C4-2B (cell line): Measurements from ENCODE around the gene GATA1.

Experiments used
- H3K27ac ChIP-seq: fragments of 450-650 bp; 2 replicates; pipeline ENCODE4 v1.5.1; 2017
- ZFX ChIP-seq: fragments of 450-650 bp; IDR thresholded peaks from 2 replicates; pipeline ENCODE4 v1.6.1; 2017
- TF ChIP-seq, protein P1 (sequence below): fragments of 450-650 bp; conservative IDR thresholded peaks from 2 replicates; pipeline ENCODE4 v1.5.1; 2017; ENCODE audit warnings: mild to moderate bottlenecking

GATA1 gene

DNA sequence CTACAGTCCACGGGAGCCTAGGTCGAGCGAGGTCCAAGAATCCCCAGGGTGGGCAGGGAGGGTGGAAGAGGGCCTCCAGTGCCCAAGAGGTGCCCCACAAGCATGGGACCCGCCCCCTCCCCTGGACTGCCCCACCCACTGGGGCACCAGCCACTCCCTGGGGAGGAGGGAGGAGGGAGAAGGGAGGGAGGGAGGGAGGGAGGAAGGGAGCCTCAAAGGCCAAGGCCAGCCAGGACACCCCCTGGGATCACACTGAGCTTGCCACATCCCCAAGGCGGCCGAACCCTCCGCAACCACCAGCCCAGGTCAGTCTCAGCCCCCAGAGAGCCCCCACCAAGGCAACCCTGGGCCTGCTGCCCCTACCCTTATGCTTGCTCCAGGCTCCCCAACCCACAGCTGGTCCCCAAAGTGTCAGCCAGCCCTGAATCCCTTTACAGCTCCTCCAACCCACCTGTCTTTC lies at the start of gene GATA1:
TSS of gene GATA1 (plus strand) at position 250 of the 460 bp plus-strand sequence. CDS start 4,520 bp downstream, outside the sequence.
- H3K27ac ChIP-seq = no peak within 1 kb of the TSS
- no peak for TF ChIP-seq ZFX

DNA sequence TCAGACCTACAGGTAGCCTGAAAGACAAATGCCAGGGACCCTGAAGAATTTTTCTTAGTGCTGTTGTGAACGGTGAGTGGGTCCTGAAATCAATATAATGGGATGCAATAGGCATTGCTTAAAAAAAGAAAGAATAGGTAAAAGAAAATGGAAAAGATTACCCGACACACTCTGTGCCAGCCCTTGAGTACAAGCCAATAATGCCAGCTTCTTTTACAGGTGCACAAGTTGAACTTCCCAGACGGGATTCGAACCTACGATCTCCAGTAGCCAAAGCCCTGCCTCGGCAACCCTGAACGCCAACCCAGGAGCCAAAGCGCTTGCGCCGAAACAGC lies 49.5 kb upstream of the GATA1 start:
- TF ChIP-seq, protein P1, sequence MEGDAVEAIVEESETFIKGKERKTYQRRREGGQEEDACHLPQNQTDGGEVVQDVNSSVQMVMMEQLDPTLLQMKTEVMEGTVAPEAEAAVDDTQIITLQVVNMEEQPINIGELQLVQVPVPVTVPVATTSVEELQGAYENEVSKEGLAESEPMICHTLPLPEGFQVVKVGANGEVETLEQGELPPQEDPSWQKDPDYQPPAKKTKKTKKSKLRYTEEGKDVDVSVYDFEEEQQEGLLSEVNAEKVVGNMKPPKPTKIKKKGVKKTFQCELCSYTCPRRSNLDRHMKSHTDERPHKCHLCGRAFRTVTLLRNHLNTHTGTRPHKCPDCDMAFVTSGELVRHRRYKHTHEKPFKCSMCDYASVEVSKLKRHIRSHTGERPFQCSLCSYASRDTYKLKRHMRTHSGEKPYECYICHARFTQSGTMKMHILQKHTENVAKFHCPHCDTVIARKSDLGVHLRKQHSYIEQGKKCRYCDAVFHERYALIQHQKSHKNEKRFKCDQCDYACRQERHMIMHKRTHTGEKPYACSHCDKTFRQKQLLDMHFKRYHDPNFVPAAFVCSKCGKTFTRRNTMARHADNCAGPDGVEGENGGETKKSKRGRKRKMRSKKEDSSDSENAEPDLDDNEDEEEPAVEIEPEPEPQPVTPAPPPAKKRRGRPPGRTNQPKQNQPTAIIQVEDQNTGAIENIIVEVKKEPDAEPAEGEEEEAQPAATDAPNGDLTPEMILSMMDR = no peak
- TF ChIP-seq ZFX = no peak
- H3K27ac ChIP-seq = peak overlapping the region; percentile 88

GRCh38 chrX:48737213-48737938 lies 49.0 kb upstream of the GATA1 start:
- peak overlapping the region; percentile 88 for H3K27ac ChIP-seq
- TF ChIP-seq, protein P1 = no peak
- peak; percentile 30; the same call in 1 of the 2 replicates for TF ChIP-seq ZFX

- 0 out of 2 replicates have a peak, but pooled peaks have one; percentile 3 for TF ChIP-seq ZFX
- TF ChIP-seq, protein P1 = no peak
- peak overlapping the region; percentile 88 for H3K27ac ChIP-seq
Observed at GRCh38 chrX:48737940-48738339, 48.5 kb upstream of the GATA1 start.

DNA sequence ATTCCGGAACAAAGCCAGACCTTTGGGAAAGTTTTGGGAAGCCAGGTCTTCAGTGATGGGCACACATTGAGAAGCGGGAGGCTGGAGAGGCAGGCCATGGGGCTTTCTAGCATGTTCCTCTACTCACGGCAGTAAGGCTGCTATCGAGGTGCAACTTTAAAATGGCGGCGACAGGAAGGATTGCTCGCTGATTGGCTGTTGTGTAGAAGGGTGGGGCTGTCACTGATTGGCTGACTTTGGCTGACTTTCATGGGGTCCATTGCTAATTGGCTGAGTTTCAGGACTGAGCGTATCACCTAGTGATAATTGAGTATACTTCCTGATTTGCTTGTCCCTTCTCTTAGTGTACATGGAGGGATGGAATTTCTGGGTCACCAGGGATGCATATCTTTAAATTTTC lies 44.6 kb upstream of the GATA1 start:
- no peak overlapping the region for H3K27ac ChIP-seq
- TF ChIP-seq ZFX = no peak
- TF ChIP-seq, protein P1 = no peak

GRCh38 chrX:48745222-48745621 lies 41.2 kb upstream of the GATA1 start:
- H3K27ac ChIP-seq = no peak overlapping the region
- no peak for TF ChIP-seq ZFX
- TF ChIP-seq, protein P1 = no peak

DNA sequence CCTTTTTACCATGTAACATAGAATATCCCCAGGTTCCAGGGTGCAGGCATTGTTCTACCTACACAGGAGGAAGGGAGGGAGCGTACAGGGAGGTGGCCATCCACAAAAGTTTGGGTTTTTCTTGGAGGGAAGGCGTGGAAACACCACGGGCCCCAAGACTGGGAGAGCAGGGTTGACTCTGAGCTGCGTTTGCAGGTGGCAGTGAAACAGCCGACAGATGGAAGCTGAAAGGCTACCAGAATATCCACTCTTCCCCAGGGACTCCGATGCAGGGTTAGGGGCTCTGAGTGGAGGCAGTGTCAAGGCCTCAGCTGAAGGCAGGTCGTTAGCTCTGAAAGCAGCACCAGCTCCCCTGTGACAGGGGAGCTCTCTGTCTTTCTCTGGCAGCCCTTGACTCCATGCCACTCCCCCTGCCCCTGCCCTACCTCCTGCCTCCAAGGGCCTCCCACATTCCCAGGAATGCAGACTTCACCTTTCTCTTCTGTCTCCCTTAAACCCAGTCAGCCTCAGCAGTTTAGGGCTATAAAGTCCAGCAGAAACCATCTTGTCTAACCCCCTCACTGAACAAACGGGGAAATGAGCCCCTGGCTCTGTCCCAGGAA lies 38.9 kb upstream of the GATA1 start:
- TF ChIP-seq ZFX = no peak
- TF ChIP-seq, protein P1 = no peak
- no peak overlapping the region for H3K27ac ChIP-seq

DNA sequence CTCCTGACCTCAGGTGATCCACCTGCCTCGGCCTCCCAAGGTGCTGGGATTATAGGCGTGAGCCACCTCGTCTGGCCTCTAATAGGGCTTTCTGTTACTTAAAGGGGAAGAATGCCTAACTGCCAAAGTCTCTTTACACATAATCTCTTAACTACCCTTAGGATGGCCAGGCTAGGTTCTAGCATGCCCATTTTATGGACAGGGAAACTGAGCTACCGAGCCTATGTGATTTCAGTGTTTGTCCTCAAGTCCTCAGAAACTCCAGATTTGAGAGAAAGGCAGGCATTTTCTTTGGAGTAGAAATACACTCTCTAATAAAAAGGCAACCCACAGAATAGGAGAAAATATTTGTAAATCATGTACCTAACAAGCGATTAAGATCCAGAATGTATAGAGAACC lies 37.2 kb upstream of the GATA1 start:
- TF ChIP-seq, protein P1 = no peak
- no peak for TF ChIP-seq ZFX
- H3K27ac ChIP-seq = no peak overlapping the region
